ENCODE data around the gene SNAPC2.

SNAPC2 gene

GRCh38 chr19:7919610-7920518 is at the start of gene SNAPC2:
SNAPC2 (plus strand) TSS chr19:7920338; CDS start chr19:7920367, 29 bp downstream.
- Mint-ChIP-seq H3K36me3 (ENCODE audit: low read depth) (no peaks in the 10 kb centered on the region), H3K4me3 (peak within 1 kb of the TSS; percentile 84), H3K9me3 (no peaks in the 10 kb centered on the region), H3K4me1 (ENCODE audit: low read depth) (peaks cover 34% of the 10 kb centered on the region), H3K27me3 (peaks cover 28% of the 10 kb centered on the region), H3K27ac (peak within 1 kb of the TSS; percentile 89)

- no peak overlapping the region for H3K4me3 Mint-ChIP-seq
- no peaks in the 10 kb centered on the region for H3K9me3 Mint-ChIP-seq
Measured at GRCh38 chr19:7870571-7871436, 49.3 kb upstream of the SNAPC2 start.

GRCh38 chr19:7871437-7872305 is 48.5 kb upstream of the SNAPC2 start:
- Mint-ChIP-seq H3K9me3 (no peaks in the 10 kb centered on the region), H3K36me3 (ENCODE audit: low read depth) (no peaks in the 10 kb centered on the region), H3K27ac (peak overlapping the region; percentile 34), H3K27me3 (peaks cover 27% of the 10 kb centered on the region), H3K4me3 (peak overlapping the region; percentile 10), H3K4me1 (ENCODE audit: low read depth) (peaks cover 33% of the 10 kb centered on the region)

More at GRCh38 chr19:7870571-7871436, 49.3 kb upstream of the SNAPC2 start:
- Mint-ChIP-seq H3K4me1 (ENCODE audit: low read depth) (peaks cover 33% of the 10 kb centered on the region), H3K27ac (no peak overlapping the region), H3K27me3 (peaks cover 27% of the 10 kb centered on the region), H3K36me3 (ENCODE audit: low read depth) (no peaks in the 10 kb centered on the region)

GRCh38 chr19:7872306-7873204 is 47.6 kb upstream of the SNAPC2 start:
- peaks cover 26% of the 10 kb centered on the region for H3K27me3 Mint-ChIP-seq
- H3K9me3 Mint-ChIP-seq: no peaks in the 10 kb centered on the region
- H3K4me3 Mint-ChIP-seq: peak overlapping the region; percentile 10
- H3K27ac Mint-ChIP-seq: no peak overlapping the region
- no peaks in the 10 kb centered on the region for H3K36me3 Mint-ChIP-seq (ENCODE audit: low read depth)
- peaks cover 32% of the 10 kb centered on the region for H3K4me1 Mint-ChIP-seq (ENCODE audit: low read depth)

GRCh38 chr19:7873304-7874075 is 46.6 kb upstream of the SNAPC2 start:
- peak overlapping the region; percentile 64 for H3K4me3 Mint-ChIP-seq
- no peaks in the 10 kb centered on the region for H3K9me3 Mint-ChIP-seq
- H3K36me3 Mint-ChIP-seq (ENCODE audit: low read depth): no peaks in the 10 kb centered on the region
- peaks cover 24% of the 10 kb centered on the region for H3K4me1 Mint-ChIP-seq (ENCODE audit: low read depth)
- H3K27me3 Mint-ChIP-seq: peaks cover 24% of the 10 kb centered on the region
- H3K27ac Mint-ChIP-seq: no peak overlapping the region

- H3K36me3 Mint-ChIP-seq (ENCODE audit: low read depth): no peaks in the 10 kb centered on the region
- peaks cover 24% of the 10 kb centered on the region for H3K27me3 Mint-ChIP-seq
- H3K9me3 Mint-ChIP-seq: no peaks in the 10 kb centered on the region
- peak within 1 kb of the TSS; percentile 64 for H3K4me3 Mint-ChIP-seq
- H3K27ac Mint-ChIP-seq: no peak within 1 kb of the TSS
- peaks cover 24% of the 10 kb centered on the region for H3K4me1 Mint-ChIP-seq (ENCODE audit: low read depth)
Measured at GRCh38 chr19:7874076-7874896, 45.9 kb upstream of the SNAPC2 start, which contains the start of gene PRR36. PRR36 (minus strand) TSS chr19:7874390; CDS start chr19:7873689, 701 bp downstream.

GRCh38 chr19:7874897-7875273 is 45.3 kb upstream of the SNAPC2 start:
- no peak overlapping the region for H3K27ac Mint-ChIP-seq
- peaks cover 24% of the 10 kb centered on the region for H3K27me3 Mint-ChIP-seq
- H3K4me1 Mint-ChIP-seq (ENCODE audit: low read depth): peaks cover 24% of the 10 kb centered on the region
- no peak overlapping the region for H3K4me3 Mint-ChIP-seq
- no peaks in the 10 kb centered on the region for H3K9me3 Mint-ChIP-seq
- H3K36me3 Mint-ChIP-seq (ENCODE audit: low read depth): no peaks in the 10 kb centered on the region

GRCh38 chr19:7877249-7877836 is 42.8 kb upstream of the SNAPC2 start:
- Mint-ChIP-seq H3K4me3 (no peak overlapping the region), H3K27ac (peak overlapping the region; percentile 67), H3K9me3 (no peaks in the 10 kb centered on the region), H3K27me3 (peaks cover 12% of the 10 kb centered on the region), H3K36me3 (ENCODE audit: low read depth) (no peaks in the 10 kb centered on the region), H3K4me1 (ENCODE audit: low read depth) (peaks cover 8% of the 10 kb centered on the region)

GRCh38 chr19:7879111-7879807 is 40.9 kb upstream of the SNAPC2 start:
- H3K4me1 Mint-ChIP-seq (ENCODE audit: low read depth): peaks cover 5% of the 10 kb centered on the region
- no peak overlapping the region for H3K4me3 Mint-ChIP-seq
- H3K36me3 Mint-ChIP-seq (ENCODE audit: low read depth): no peaks in the 10 kb centered on the region
- H3K27ac Mint-ChIP-seq: no peak overlapping the region
- no peaks in the 10 kb centered on the region for H3K9me3 Mint-ChIP-seq
- peaks cover 7% of the 10 kb centered on the region for H3K27me3 Mint-ChIP-seq

- H3K27me3 Mint-ChIP-seq: peaks cover 4% of the 10 kb centered on the region
- H3K9me3 Mint-ChIP-seq: no peaks in the 10 kb centered on the region
- no peak overlapping the region for H3K4me3 Mint-ChIP-seq
- H3K36me3 Mint-ChIP-seq (ENCODE audit: low read depth): no peaks in the 10 kb centered on the region
- H3K4me1 Mint-ChIP-seq (ENCODE audit: low read depth): peaks cover 1% of the 10 kb centered on the region
- no peak overlapping the region for H3K27ac Mint-ChIP-seq
Measured at GRCh38 chr19:7879836-7880235, 40.3 kb upstream of the SNAPC2 start.

- H3K36me3 Mint-ChIP-seq (ENCODE audit: low read depth): no peaks in the 10 kb centered on the region
- no peaks in the 10 kb centered on the region for H3K4me1 Mint-ChIP-seq (ENCODE audit: low read depth)
- peaks cover 7% of the 10 kb centered on the region for H3K27me3 Mint-ChIP-seq
- no peak overlapping the region for H3K4me3 Mint-ChIP-seq
- no peak overlapping the region for H3K27ac Mint-ChIP-seq
- no peaks in the 10 kb centered on the region for H3K9me3 Mint-ChIP-seq
Measured at GRCh38 chr19:7881910-7882309, 38.2 kb upstream of the SNAPC2 start.

GRCh38 chr19:7883105-7883504 is 37.0 kb upstream of the SNAPC2 start:
- Mint-ChIP-seq H3K27ac (no peak overlapping the region), H3K27me3 (peaks cover 7% of the 10 kb centered on the region), H3K4me1 (ENCODE audit: low read depth) (no peaks in the 10 kb centered on the region), H3K9me3 (no peaks in the 10 kb centered on the region), H3K36me3 (ENCODE audit: low read depth) (no peaks in the 10 kb centered on the region), H3K4me3 (no peak overlapping the region)
